HG03139 (cell line): ENCODE measurements around the gene FCRLA.
A peak's percentile ranks its signal among the peaks of the same experiment; 100 is the strongest.
"Not testable (repeated sequence)": the region's sequence is repeated elsewhere in the genome, so short reads cannot be mapped to it uniquely, and the experiment has no call there.

Experiments
- ATAC-seq: cut with Tn5 transposase; IDR thresholded peaks from one replicate; pipeline ENCODE4 v1.9.1; 2021; ENCODE audit not compliant: unreplicated experiment

Gene FCRLA

GRCh38 chr1:161706482-161707347 is at the start of gene FCRLA:
Gene FCRLA, plus strand, starts transcription at chr1:161707229. Its CDS starts 36 bp downstream, at chr1:161707265.
- peak; percentile 51 for ATAC-seq

GRCh38 chr1:161658524-161658923 is 48.5 kb upstream of the FCRLA start:
- not testable (repeated sequence) for ATAC-seq

DNA sequence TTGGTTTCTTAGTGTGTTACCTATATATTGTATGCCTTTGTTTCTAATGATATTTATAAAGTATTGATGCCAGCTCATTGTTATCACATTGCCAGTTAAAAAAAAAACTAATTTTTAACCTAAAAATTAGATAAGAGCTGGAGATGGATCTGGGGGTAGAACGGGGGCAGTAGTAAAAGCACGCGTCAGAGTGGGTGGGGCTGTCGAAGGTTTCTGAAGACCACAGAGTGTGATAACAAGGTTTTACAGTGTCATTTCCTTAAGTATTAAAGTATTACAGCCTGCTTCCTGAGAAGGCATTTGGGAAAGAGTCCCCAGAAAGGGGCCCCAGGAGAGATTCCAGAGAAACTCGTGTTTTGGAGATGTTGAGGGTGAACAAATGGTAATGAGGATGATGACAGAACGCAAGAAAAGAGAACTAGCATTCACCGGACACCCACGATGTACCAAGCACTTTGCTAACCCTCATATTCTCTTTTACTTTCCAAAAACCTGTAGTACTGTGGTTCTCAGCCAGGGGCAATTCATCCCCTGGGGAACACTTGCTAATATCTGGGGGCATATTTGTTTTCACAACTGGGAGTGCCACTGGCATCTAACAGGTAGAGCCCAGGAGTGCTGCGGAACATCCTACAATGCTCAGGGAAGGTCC is 45.2 kb upstream of the FCRLA start:
- ATAC-seq = not testable (repeated sequence)

- peak; percentile 66 for ATAC-seq
These were observed 44.2 kb upstream of the FCRLA start, which contains the start of gene FCGR2B for GRCh38 chr1:161662684-161663339. Gene FCGR2B, plus strand, starts transcription at chr1:161663143. Its CDS starts 99 bp downstream, at chr1:161663242.

- not testable (repeated sequence) for ATAC-seq
These were observed 43.5 kb upstream of the FCRLA start for GRCh38 chr1:161663569-161663968.

DNA sequence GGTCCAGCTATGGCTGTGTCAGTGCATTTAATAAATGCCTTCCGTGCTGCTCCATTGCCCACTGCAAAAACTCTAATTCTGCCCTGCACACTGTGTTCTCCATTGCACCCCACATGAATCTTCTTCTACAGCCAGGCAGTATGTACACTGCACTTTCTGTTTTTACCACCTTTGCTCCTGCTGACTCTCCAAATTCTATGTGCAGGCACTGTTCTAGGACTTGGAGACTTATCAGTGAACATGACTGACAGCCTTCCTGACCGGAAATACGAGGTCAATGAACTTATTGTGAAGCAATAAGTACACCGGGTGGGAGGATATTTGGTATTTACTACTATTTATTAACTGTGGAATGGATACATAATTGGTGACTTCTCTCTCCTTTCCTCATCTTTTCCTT is 42.3 kb upstream of the FCRLA start:
- not testable (repeated sequence) for ATAC-seq

DNA sequence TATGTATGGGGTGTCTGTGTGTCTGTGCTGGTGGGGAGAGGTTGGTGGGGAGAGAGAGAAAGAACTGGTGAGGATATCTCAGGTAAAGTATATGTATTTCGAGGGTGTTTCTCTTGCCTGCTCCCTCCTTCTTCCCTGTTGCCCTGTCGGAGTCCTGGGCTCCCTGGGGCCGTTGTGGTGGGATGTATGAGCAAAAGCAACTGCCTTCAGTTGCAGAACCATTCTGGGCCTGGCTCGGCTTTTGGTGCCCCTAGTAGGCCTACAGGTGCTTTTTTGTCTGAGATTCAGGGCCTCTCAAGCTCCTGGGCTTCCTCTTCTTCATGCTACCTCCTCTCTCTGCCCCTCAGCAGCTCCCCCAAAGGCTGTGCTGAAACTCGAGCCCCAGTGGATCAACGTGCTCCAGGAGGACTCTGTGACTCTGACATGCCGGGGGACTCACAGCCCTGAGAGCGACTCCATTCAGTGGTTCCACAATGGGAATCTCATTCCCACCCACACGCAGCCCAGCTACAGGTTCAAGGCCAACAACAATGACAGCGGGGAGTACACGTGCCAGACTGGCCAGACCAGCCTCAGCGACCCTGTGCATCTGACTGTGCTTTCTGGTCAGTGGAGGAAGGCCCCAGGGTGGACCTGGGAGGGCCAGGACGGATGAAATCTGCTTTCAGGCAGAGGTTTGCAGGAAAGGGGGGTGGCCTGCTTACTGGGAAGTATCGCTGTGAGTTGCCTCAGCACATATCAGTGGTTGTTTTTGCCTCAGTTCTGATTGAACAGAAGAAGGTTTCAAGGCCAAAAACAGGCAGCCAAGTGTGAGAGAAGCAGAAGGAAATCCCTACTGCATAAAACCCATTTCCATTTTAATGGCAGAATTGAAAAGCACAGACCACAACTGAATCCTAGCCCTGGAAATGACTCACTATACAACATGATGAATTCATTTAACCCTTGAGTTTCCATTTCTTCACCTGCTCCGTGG is 35.7 kb upstream of the FCRLA start:
- not testable (repeated sequence) for ATAC-seq

- ATAC-seq = not testable (repeated sequence)
These were observed 33.6 kb upstream of the FCRLA start for GRCh38 chr1:161673437-161673836.

GRCh38 chr1:161674447-161674846 is 32.6 kb upstream of the FCRLA start:
- ATAC-seq = not testable (repeated sequence)

DNA sequence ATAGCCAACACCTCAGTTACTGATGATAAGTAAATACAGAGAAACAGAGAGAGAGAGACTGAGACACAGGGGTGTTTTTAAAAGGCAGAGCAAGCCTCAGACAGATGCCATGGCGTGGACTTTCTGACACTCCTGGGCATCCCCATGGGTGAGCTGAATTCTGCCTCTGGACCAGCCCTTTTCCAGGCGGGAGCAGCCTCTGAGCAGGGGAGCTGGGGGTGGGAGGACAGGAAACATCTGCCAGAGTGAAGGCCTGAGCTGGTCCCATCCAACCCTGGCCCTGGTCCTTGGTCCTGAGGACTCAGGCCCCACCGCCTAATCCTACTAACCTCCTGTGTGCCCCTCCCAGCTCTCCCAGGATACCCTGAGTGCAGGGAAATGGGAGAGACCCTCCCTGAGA is 32.1 kb upstream of the FCRLA start:
- ATAC-seq = not testable (repeated sequence)

DNA sequence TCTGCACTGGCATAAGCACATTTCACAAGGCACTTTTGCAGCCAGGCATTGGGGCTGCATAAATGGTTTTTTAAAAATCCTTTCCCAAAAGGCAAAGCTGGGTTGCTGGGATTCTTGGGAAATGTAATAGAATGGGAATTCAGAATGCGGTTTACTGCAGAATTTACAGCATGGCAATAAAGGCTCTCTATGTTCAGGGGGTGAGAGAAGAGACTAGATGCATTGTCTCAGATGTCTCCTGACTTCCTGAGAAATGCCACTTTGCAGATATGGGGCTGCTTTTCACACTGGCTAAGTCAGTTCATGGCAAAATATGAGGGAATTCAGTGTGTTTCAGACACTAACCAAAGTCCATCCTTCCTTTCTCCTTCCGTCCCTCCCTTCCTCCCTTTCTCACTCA is 30.6 kb upstream of the FCRLA start:
- ATAC-seq = no peak

GRCh38 chr1:161676958-161677689 is 29.9 kb upstream of the FCRLA start:
- ATAC-seq = no peak

- no peak for ATAC-seq
These were observed 28.5 kb upstream of the FCRLA start for GRCh38 chr1:161678500-161678899.

GRCh38 chr1:161681879-161682278 is 25.1 kb upstream of the FCRLA start:
- ATAC-seq = no peak

DNA sequence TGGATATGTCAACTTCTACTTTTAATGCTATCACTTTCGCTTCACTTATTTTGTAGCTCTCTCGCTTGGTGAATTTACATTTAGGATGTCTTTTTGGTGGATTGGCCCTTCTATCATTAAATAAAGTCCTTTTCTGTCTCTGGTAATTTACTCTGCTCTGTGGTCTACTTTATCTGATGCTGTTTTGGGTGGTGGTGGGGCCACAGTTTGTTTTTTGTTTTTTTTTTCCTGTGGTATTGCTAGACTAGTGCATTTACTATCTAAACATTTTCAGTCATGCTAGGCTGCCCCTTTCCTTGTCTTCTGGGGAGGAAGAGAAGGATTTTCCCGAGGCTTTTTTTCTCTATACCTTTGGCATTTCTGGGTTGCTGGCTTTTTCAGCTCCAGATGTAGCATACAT is 18.1 kb upstream of the FCRLA start:
- ATAC-seq = no peak

- no peak for ATAC-seq
These were observed 15.2 kb upstream of the FCRLA start for GRCh38 chr1:161691846-161692245.

DNA sequence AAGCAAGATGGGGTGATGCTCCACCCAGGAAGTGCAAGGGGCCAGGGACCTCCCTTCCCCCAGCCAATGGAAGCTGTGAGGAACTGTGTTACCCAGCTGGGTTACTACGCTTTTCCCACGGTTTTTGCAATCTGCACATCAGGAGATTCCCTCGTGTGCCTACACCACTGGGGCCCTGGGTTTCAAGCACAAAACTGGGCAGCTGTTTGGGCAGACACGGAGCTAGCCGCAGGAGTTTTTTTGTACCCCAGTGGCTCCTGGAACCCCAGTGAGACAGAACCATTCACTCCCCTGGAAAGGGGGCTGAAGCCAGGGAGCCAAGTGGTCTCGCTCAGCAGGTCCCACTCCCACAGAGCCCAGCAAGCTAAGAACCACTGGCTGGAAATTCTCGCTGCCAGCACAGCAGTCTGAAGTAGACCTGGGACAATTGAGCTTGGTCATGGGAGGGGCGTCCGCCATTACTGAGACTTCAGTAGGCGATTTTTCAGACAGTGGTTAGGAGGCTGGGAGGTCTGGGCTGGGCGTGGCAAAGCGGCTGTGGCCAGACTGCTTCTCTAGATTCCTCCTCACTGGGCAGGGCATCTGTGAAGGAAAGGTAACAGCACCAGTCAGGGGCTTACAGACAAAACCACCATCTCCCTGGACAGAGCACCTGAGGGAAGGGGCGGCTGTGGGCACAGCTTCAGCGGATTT is 13.9 kb upstream of the FCRLA start:
- not testable (repeated sequence) for ATAC-seq

DNA sequence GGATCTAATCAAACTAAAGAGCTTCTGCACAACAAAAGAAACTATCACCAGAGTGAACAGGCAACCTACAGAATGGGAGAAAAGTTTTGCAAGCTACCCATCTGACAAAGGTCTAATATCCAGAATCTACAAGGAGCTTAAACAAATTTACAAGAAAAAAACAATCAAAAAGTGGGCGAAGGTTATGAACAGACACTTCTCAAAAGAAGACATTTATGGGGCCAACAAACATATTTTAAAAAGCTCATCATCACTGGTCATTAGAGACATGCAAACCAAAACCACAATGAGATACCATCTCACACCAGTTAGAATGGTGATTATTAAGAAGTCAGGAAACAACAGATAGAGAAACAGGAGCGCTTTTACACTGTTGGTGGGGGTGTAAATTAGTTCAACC is 8.7 kb upstream of the FCRLA start:
- ATAC-seq = not testable (repeated sequence)

DNA sequence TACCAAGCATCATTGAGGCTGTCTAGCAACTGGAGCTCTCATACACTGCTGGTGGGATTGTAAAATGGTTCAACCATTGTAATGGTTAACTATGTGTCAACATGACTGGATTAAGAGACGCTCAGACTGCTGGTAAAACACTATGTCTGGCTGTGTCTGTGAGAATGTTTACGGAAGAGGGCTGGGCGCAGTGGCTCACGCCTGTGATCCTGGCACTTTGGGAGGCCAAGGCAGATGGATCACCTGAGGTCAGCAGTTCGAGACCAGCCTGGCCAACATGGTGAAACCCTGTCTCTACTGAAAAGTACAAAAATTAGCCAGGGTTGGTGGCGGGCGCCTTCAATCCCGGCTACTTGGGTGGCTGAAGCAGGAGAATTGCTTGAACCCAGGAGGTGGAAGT is 4.8 kb upstream of the FCRLA start:
- ATAC-seq = no peak
